Testis (tissue), 2 donors: Measurements from ENCODE around the gene DHODH.
"Not testable (repeated sequence)": the region's sequence is repeated elsewhere in the genome, so short reads cannot be mapped to it uniquely, and the experiment has no call there.

Experiments
- CTCF ChIP-seq, 3 experiments: fragments of 450-650 bp in 2 of 3; fragments of 200-600 bp in 1 of 3; sonication (generic) in 1 of 3; IDR thresholded peaks; one replicate each; pipeline ENCODE4 v1.5.1; 2016 to 2019; ENCODE audit warnings: antibody characterized with exemption in 3 of 3, mild to moderate bottlenecking in 2 of 3, moderate library complexity in 1 of 3
- POLR2A ChIP-seq: fragments of 450-650 bp; IDR thresholded peaks from one replicate; pipeline ENCODE4 v1.6.1; 2017; ENCODE audit warnings: antibody characterized with exemption, mild to moderate bottlenecking, moderate library complexity

- not testable (repeated sequence) for TF ChIP-seq CTCF (IDR thresholded peaks at IDR 0.05); POLR2A
These were observed 11.0 kb upstream of the DHODH start for GRCh38 chr16:71997578-71997977.
